Measurements from ENCODE around the gene CNN2. TPM values are rescaled to one million over a fixed set of nuclear protein-coding genes. Genes with fewer than 3 reads are reported as not detected.

CNN2 gene
- total and polyA plus RNA-seq, 9 of the 15 experiments (the other 6 are each of a cell fraction or from before 2014, with no cell fraction given) = 12.1 to 174 (median 52.7) TPM

GRCh38 chr19:980133-980998 lies 46.0 kb upstream of the CNN2 start:
- BruUV-seq (replicated peaks) = TSS peak; percentile 86
- in situ Hi-C loops (cut with MboI) = loop anchor here (5.0 kb wide), 1 partner anchor 58 kb away; no protein-coding TSS in a partner anchor
- TF ChIP-seq E2F6 (IDR thresholded peaks at IDR 0.05; ENCODE audit: borderline replicate concordance in 1 of 2, extremely low read depth in 1 of 2, insufficient read depth in 1 of 2, insufficient read length in 1 of 2, low read depth in 1 of 2, low read length in 1 of 2, poor library complexity in 1 of 2, severe bottlenecking in 1 of 2) (peak; percentile 36 to 57), POLR2AphosphoS5 (IDR thresholded peaks at IDR 0.05; ENCODE audit: control insufficient read depth, insufficient read depth, low read depth, low read length) (peak; percentile 51; the same call in 1 of the 2 replicates), EP400 (IDR thresholded peaks at IDR 0.05) (peak; percentile 95), ZNF143 (CRISPR knock-in tag; IDR thresholded peaks at IDR 0.05) (peak; percentile 36; the same call in 1 of the 2 replicates), NCOR1 (IDR thresholded peaks at IDR 0.05) (peak; percentile 79), GATAD2A (IDR thresholded peaks at IDR 0.05) (peak; percentile 90; the same call in 1 of the 2 replicates), PCBP2 (IDR thresholded peaks at IDR 0.05; ENCODE audit: low read depth, low read length, poor library complexity, severe bottlenecking) (no peak), FOXP1 (CRISPR knock-in tag; IDR thresholded peaks at IDR 0.05) (peak; percentile 85), SIRT6 (IDR thresholded peaks at IDR 0.05; ENCODE audit: low read depth, low read length) (no peak), L3MBTL2 (IDR thresholded peaks at IDR 0.05) (peak; percentile 83), CREB3 (tag; conservative IDR thresholded peaks at IDR 0.05; ENCODE audit: low read depth) (peak; percentile 84), TEAD2 (tag; IDR thresholded peaks at IDR 0.05) (no peak), PKNOX1 (IDR thresholded peaks at IDR 0.05) (peak; percentile 12; the same call in 1 of the 2 replicates), THAP7 (CRISPR knock-in tag; IDR thresholded peaks at IDR 0.05) (no peak)

More at GRCh38 chr19:980133-980998, 46.0 kb upstream of the CNN2 start:
- Histone ChIP-seq H2AFZ (ENCODE audit: low read depth, low read length) (peak overlapping the region; percentile 37), H3K9me3 (replicated peaks; ENCODE audit: control insufficient read depth, insufficient read depth, low read depth, low read length) (no peaks in the 10 kb centered on the region), H3K27me3 (ENCODE audit: control insufficient read depth in 2 of 2, insufficient read depth in 2 of 2, low read length in 2 of 2) (no peaks in the 10 kb centered on the region), H3K4me3 (peak overlapping the region; percentile 38), H4K20me1 (replicated peaks; ENCODE audit: control insufficient read depth, insufficient read depth, low read length) (no peaks in the 10 kb centered on the region), H3K9me1 (ENCODE audit: control insufficient read depth, insufficient read depth, low read length) (no peaks in the 10 kb centered on the region), H3K36me3 (ENCODE audit: control insufficient read depth, insufficient read depth, low read length) (0 out of 3 replicates have a peak, but pooled peaks cover under 1% of the 10 kb centered on the region), H3K4me1 (replicated peaks in 1 of 2; ENCODE audit: control insufficient read depth in 2 of 2, insufficient read depth in 2 of 2, low read length in 2 of 2) (peaks cover 25 to 76% of the 10 kb centered on the region in 2 experiments), H3K79me2 (ENCODE audit: control insufficient read depth, insufficient read depth, low read length) (peaks cover 26% of the 10 kb centered on the region), H3K4me2 (ENCODE audit: insufficient read depth, low read length) (peak overlapping the region; percentile 86), H3K9ac (ENCODE audit: insufficient read depth in 1 of 2, low read depth in 2 of 2, low read length in 2 of 2) (peak overlapping the region; percentile 80 to 94), H3K27ac (ENCODE audit: extremely low read depth, low read depth, low read length) (peak overlapping the region; percentile 85)
- intact Hi-C loops (cut with micrococcal nuclease) = loop anchor here (1.0 to 5.0 kb wide), 3 partner anchors 55 to 208 kb away; no protein-coding TSS in a partner anchor
- WGBS (ENCODE audit: insufficient coverage, low coverage, missing lambda C conversion rate) = 4% methylated on average over 27 of the region's 32 CpGs
- peak; percentile 86 for ATAC-seq
- DNase-seq (ENCODE audit: extremely low read depth in 1 of 4, low spot score in 3 of 4) = peak; percentile 85 to 98 (median 88)
- ChIA-PET CTCF (ENCODE audit: low intra/inter-chr PET ratio) (interaction anchor here (5.7 kb wide), 1 partner anchor 57 kb away, joined by 158 read pairs; the partner anchor contains the start of gene ARID3A), POLR2A (interaction anchor here (0.8 to 1.3 kb wide), 4 partner anchors 9 to 57 kb away, joined by 3 to 6 read pairs (median 5); no protein-coding TSS in a partner anchor)
- peak; percentile 94 for FAIRE-seq
